SK-MEL-5 (cell line): Measurements from ENCODE around the gene BSN. TPM values are rescaled to one million over a fixed set of nuclear protein-coding genes. Genes with fewer than 3 reads are reported as not detected.
"Not testable (repeated sequence)": the region's sequence is repeated elsewhere in the genome, so short reads cannot be mapped to it uniquely, and the experiment has no call there.

Experiments
- DNase-seq: peaks from one replicate; pipeline ENCODE4 v3.0.0-alpha.2; 2016; ENCODE audit warnings: low read depth, low spot score
- in situ Hi-C: cut with HindIII; loops from 2 replicates; pipeline ENCODE4 v1.10.0; 2016; ENCODE audit warnings: low sequenced_read_pairs, high pct_unique_total_duplicates, low pct_unique_long_range_greater_than_20kb
- total RNA-seq: library from RNA; depleted of rRNA; stranded (reverse); fragments of >200 nt; shearing (Covaris generic); gene quantifications from 2 replicates; pipeline ENCODE4 v1.2.3, GENCODE V29; 2014

Gene BSN
- total RNA-seq, 1 experiment from 2014 or later = 0.40 TPM

DNA sequence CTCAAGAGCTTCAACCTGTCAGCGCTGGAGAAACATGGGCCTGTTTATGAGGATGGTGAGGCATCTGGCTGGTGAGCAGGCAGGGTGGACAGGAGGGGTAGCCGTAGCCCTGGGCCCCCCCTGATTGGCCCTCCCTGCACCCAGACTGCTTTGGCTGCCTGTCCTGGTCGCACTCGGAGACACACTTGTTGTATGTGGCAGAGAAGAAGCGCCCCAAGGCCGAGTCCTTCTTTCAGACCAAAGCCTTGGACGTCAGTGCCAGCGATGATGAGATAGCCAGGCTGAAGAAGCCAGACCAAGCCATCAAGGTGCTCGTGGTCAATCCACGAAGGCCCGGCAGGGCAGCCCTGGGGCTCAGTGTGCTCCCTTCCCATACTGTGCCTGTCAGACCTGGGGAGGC, 121.6 kb downstream of the BSN start:
- no peak for DNase-seq
- in situ Hi-C loops = no loop called here

DNA sequence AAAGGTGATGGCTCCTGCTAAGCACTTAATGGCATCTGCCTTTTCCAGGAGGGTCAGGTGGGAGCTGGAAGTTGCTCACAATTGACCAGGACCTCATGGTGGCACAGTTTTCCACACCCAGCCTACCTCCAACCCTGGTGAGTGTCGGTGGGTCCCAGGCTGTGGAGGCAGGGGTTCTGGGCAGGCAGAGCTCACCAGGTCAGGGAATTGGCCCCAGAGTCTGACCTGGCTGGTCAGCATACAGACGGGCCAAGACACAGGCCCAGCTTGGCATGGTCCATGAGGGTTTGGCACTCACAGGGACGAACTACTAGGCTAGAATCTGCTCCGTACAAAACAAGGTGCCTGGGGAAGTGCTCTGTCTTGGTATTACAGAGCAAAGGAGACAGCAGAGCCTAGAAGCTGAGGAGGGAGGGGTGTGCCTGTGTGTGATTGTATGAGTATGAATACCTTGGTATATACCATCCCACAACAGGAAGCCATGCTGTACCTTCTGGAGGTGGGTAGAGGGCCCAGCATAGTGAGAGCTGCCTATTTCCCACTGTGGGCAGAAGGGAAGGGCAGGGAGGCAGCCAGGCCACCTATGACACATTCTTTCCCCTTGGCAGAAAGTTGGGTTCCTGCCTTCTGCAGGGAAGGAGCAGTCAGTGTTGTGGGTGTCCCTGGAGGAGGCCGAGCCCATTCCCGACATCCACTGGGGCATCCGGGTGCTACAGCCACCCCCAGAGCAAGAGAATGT, 126.4 kb downstream of the BSN start:
- no peak for DNase-seq
- in situ Hi-C loops = no loop called here

DNA sequence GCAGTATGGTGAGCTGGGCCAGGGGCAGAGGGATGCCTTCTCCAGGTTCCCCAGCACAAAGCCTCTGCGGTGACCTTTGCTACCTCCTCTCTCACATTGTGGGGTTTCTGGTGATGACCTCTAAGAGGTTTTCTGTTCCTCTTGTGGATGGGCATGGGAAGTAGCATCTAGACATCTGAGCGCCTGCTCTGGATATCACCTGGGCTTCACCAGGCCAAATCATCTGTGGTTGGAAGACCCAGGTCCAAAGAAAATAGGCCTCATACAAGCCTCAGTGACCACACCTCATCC, 126.9 kb downstream of the BSN start:
- no peak for DNase-seq
- in situ Hi-C loops = no loop called here

DNA sequence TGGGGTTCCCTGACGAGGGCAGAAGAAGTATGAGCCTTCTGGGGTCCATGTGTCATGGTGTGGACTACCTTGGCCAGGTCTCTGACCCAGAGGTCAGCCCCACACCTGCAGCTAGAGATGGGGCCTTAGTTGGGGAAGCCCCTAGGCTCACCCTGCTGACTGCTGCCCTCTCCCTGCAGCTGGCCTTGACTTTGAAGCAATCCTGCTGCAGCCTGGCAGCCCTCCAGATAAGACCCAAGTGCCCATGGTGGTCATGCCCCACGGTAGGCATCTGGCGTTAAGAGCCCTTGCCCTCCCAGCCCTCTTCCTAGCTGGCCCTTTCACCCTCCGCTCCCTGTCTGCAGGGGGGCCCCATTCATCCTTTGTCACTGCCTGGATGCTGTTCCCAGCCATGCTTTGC, 127.3 kb downstream of the BSN start:
- in situ Hi-C loops = no loop called here
- no peak for DNase-seq

DNA sequence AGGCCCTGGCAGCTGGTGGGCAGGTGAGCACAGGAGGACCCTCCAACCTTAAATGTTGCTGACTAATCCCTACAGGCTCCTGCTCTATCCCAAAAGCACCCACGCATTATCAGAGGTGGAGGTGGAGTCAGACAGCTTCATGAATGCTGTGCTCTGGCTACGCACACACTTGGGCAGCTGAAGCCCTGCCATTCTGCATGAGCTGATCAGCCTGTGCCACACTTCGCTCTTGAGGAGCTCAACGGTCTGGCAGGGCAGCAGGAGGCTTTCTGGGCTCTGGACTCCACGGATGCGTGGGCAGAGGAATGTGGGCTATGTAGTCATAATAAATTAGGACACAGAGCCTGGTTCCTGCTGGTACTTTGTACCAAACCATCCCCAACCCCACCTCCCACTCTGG, 128.9 kb downstream of the BSN start:
- DNase-seq = no peak
- in situ Hi-C loops = no loop called here

DNA sequence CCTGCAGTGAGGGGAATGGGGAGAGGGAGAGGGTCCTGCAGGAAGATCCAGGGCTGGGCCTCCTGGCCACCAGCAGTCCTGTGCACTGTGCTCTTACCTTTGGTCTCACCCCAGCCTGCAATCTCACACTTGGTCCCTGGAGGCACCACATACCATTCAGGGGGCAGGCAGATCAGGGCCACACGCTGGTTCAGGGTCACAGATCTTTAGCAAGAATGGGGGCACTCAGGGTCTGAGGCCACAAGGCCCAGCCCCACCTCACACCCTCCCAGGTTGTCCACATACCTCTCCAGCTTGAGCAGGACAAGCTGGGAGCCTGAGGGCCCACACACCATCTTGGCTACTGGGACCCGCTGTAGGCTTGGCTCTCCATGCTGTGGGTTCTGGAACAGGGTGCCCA, 130.2 kb downstream of the BSN start:
- in situ Hi-C loops, DNase-seq: not testable (repeated sequence)

DNA sequence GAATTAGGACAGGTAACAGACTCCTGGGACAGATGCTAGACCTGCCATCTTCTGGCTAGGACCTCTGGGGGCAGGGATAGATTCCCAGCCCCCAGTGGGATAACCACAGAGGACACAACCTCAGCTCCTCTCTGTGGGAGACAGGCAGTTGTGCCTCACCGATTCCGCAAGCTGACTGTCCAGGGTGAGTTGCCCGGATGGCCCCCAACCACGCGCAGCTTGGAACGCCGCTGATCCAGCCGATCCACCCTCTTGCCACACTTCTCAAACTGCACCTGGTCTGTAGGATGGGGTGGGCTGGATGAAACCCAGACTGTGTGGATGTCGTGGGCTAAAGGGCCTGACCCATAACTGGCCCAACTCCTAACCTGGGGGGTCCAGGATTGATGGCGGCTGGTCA, 130.8 kb downstream of the BSN start:
- in situ Hi-C loops, DNase-seq: not testable (repeated sequence)

DNA sequence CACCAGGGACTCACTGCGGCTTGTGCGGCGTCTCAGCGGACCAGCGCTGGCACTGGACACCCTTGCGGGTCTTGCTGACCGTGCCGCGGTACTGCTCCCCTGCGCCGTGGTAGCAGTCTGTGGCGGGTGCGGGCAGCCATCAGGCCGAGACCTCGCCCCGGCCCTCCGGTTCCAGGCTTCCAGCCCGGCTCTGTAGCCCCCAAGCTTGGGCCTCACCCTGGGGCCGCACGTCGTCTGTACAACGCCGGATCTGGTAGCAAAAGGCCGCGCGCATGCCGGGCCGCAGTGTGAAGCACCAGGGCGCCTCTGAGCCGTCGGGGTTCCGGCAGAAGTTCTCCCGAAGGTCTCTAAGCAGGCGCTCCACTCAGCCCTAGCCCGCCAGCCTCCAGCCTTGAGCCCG, 131.6 kb downstream of the BSN start:
- DNase-seq, in situ Hi-C loops: not testable (repeated sequence)

DNA sequence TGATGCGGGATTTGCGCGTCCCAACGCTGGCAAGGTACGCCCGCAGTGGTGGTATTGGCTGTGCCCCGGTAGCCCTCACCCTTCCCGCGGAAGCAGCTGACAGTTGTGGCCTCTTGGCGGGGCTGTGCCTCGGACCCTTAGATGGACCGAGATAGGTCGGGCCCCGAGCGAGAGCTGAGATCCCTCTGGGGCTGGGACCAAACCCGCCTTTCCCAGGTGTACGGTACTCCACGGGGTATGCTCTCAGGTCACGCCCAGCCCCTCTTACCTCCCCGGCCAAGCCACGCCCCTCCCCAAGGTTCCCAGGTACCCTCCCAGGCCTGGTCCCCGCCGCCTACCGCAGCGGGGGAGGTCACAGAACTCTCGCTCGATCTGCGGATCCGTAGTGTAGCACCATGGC, 132.1 kb downstream of the BSN start:
- in situ Hi-C loops, DNase-seq: not testable (repeated sequence)

DNA sequence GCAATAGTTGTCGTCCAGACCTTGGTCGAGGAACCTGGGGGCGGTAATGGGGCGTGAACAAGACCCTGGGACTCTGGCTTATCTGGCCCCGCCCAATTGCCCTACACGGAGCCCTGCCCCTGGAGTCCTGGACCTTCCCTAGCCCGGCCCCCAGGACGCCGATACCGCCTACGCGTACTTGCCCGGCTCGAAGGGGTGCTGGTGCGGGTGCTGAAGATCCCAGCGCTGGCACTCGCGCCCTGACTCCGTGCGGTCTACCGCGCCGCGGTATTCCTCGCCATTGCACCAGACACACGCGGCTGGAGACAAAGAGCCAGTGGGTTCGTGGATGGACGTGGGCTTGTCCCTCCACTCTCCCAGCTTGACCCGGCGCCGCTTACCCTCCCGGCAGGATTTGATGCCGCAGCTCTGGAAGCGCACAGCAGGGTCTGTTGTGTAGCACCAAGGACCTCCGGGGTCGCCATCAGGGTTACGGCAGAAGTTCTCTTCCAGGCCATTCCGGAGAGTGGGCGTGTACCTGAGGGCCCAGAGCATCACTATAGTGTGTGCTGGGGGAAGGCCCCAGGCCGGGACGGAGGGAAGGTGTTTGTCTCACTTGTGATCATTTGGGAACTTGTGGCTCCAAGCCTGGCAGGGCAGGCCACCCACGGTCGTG, 132.6 kb downstream of the BSN start:
- in situ Hi-C loops = not testable (repeated sequence)
- DNase-seq = peak; percentile 32

DNA sequence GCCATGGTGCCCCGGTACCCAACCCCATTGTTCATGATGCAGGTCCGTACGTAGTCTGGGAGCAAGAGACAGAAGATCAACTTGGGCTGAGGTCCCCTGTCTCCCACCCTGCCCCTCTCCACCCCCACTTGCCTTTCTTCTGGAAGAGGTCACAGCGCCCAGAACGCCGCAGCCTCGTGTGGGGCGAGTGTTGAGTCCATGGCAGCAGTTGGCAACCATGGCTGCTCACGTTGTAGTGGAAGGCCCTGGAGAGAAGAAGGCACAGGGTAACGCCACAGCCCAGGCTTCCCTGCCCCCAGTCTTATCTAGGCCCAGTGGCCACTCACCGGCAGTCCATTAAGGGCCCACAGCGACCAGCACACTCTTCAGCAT, 133.1 kb downstream of the BSN start:
- DNase-seq, in situ Hi-C loops: not testable (repeated sequence)

DNA sequence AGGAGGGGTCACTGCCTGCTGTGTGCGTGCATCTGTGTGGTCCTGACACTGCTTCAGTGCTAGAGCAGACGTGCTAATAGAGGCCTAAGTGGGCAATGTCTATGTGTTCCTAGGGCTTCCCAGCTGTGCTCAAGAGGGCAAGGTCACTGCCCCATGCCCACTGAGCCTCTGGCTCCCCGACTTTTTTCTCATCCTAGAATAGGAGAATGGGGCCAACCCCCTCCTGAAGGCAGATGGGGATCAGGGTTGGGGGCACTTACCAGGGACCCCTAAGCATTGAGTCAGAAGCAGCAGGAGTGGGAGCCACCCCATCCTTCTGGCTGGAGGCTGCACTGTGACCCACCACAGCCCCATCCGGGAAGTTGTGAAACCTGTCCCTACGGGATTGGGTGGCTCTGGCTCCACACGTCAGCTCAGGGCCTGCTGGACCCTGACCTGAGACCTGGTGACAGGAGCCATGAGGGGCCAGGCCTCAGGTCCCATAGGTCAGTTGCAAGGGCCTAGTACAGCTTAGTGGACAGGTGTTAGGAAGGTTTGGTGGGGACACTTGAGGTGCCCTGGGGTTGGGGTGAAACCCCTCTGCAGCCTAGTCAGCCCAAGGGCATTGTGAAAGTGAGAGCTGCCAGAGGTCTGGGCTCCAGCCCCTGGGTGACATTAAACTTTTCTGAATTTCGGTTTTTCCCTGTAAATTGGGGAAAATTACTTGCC, 134.2 kb downstream of the BSN start:
- in situ Hi-C loops, DNase-seq: not testable (repeated sequence)

DNA sequence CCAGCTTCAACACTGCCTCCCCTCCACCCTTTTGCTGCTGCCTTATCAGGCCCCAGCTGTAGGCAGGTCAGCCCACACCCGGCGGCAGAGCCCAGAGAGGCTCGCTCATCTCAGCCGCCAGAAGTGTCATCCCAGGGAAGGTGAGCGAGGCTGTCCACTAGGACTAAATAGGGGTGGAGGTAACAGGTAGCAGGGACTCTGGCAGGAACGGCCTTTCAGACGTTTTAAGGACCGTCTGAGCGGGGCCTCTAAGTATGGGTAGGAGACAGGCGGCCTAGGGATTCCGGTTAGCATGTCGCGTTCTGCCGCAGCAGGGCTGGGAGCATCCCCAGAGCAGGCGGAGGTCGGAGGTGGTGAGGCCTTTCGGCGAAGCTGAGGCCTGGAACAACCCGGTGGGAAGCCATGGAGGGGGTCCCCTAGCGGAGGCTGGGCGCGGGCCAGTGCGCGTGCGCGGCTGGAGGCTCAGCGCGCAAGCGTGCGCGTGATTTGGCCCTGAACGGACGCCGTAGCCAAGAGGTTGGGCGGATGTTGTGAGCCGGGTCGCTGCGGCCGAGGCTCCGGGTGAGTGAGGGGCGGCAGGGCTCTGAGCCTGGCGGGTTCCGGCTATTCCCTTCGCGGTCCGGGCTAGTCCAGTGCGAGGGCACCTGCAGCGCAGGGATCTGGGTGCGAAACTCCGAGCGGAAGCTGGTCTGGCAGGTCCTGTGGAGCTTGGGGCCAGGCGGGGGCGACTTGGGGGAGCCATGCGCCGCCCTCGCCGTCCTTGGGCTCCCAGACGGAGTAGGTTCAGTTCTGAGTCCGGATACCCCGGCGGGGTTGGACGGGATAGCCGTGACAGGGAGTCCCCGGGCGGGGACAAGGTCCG, 135.0 kb downstream of the BSN start, which contains the start of the genes MST1 and RNF123:
Gene MST1 (minus strand): TSS at position 429 of the 862 bp plus-strand sequence. CDS start 783 bp downstream, outside the sequence.
Gene RNF123 (plus strand): TSS at position 512 of the 862 bp plus-strand sequence. CDS start 1,609 bp downstream, outside the sequence.
- in situ Hi-C loops = no loop called here
- DNase-seq = peak; percentile 88

DNA sequence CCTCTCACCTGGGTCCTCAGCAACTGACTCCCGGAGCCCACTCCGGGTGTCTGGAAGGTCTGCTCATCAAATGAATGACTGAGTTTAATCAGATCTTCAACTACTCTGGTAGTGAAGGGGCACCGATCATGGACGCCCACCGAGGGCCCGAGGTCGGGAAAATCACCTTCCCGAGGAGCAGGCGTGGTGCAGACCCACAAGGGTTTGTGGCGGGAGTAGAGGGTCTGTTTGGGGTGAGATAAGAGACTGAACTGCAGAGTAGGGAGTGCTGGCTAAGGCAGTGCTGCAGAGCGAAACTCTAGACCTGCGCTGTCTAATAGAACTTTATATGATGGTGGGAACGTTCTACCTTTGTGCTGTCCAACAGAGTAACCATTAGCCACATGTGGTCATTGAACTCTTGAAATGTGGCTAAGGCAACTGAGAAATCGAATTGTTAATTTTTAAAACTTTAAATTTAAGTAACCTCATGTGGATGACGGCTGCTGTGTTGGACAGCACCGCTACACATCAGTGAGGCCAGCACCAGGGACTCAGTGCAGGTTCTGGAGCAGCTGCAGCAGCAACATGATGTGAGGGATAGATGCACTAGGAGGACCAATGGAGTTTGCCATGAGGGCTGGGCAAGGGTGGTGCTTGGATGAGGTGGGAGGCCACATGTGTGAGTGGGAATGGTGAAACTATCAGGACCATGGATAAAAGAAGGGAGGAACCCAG, 135.8 kb downstream of the BSN start:
- DNase-seq, in situ Hi-C loops: not testable (repeated sequence)

DNA sequence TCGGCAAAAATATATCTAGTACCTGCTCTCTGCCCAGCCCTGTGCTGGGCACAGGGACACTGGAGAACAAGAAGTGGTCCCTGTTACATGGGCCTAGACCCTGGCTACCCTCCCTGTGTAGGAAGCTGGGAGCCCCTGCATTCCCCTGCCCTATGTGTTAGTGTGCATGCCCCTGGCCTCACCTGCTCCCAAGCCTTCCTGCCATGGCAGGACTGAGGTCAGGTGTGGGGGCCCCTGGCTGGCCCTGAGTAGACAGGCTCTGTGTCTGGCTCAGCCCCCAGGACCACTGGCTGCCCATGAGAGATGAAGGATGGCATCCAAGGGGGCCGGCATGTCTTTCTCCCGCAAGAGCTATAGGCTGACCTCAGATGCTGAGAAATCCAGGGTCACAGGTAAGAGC, 136.6 kb downstream of the BSN start:
- DNase-seq, in situ Hi-C loops: not testable (repeated sequence)

DNA sequence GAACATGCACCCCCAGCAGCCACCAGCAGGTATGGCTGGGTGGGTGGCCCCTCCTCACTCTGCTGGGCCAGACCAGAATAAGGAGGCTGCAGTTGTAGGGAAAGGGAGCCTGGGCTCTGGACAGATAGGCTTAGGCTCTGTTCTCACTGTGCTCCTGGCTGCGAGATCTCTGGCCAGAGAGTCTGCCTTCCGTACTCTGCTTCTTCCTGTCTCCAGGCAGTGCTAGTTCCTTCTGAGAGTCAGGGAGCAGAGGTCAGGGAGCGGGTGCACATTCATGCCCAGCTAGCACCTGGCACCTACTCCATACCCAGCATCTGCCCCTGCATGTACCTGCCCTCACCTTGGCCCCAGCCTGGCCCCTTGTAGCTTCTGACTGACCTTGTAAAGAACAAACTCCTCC, 137.2 kb downstream of the BSN start:
- DNase-seq, in situ Hi-C loops: not testable (repeated sequence)

DNA sequence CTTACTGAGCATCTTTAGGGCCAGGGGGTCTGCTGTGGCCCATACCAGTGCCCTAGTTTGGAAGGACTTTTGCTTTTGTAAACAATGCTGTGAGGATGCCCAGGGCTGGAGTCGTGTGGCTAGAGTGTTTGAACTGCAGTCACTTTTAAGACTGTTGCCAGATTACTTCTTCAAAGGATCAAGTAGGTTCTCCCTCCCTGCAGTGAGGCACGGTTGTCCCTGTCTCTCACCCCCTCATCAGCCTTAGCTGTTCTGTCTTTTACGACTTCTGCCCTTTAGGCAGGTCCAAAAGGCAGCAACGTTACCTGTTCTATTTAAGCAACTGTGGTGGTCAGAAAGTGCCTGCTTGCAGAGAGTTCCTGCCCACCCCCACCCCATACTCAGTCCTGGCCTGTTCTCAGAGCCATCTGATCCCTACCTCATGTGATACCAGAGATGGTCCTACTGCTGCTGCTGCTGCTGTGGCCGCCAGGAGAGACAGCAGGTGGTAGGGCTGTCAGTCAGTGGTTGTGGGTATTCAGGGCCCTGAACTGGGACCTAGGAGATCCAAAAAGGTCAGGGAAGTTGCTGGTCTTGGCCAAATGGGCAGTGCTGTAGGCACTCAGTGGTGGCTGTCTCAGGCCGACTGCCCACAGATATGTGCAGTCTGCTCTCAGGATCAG, 140.3 kb downstream of the BSN start:
- DNase-seq, in situ Hi-C loops: not testable (repeated sequence)
